LHCN-M2 (cell line): ENCODE measurements around the gene POU2F3. TPM values are rescaled to one million over a fixed set of nuclear protein-coding genes. Genes with fewer than 3 reads are reported as not detected.

Experiments used
- DNase-seq: peaks from one replicate; pipeline ENCODE4 v3.0.0-alpha.2; 2012; ENCODE audit warnings: low read depth
- total RNA-seq: library from RNA; depleted of rRNA; stranded (reverse); fragments of >200 nt; gene quantifications from 2 replicates; pipeline ENCODE4 v1.2.3, GENCODE V29; 2014

POU2F3 gene
- total RNA-seq, 1 experiment from 2014 or later: not detected

DNA sequence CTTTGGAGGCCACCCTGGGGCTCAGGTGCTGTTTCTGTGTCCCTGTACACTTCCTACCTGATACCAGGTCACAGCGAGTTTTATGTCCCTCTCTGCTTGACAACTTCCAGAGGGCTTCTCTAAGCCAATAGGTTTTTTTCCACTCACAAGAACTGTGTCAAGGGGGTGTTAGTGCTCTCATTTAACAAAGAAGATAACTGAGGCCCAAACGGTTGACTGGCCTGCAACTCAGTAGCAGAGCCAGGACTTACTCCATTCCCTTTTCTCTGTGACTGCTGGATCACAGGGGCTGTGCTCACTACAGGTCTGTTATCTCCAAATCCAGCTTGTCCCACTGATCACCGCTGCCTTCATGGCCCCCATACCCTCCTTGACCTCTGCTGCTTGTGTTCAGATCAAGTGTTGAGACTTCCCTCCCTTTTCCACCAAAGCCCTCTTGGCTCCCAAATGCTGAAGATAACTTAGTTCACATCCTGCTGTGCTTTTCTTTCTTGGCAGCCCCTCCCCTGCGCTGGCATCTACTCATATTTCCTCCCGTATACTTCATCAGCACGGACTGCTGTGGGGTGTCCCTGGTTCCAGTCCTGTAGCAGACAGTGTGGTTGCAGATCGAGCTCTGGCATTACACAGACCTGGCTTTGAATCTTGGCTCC is 41.3 kb downstream of the POU2F3 start:
- no peak for DNase-seq

DNA sequence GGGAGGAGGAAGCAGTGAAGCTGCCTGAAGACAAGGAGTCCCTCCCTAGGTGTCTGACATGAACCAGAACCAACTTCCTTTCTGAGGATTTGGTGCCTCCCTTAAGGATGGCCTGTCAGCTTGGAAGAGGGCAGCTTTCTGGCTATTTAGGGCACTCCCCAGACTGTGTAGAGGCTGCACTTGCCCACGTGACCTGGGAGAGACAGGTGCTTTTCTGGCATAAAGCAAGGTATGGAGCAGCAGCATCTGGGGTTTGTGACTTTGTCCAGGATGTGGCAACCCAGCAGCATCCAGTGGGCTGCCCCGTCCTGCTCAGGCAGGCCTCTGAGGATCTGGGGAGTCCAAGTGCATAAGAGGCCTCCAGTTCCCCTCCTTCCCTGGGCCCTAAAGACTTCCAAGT is 43.2 kb downstream of the POU2F3 start:
- no peak for DNase-seq

GRCh38 chr11:120284272-120284671 is 44.3 kb downstream of the POU2F3 start:
- DNase-seq: no peak

DNA sequence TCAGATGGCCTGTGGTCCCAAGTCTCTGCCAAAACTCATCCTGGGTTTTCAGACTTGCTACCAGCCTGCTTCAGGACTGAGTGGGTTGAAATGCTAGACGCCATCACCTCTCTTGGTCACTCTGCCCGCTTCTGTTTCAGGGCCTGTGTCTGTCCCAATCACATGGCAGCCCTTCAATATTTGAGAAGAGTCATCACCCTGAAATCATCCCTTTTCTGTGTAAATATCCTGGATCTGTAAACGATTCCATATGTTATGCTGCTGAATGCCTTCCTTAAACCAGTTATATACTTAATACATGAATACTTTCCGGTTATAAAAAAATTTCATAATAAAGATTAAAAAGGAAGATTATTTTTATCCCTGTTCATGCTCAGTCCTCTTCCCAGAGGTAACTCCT is 45.3 kb downstream of the POU2F3 start:
- no peak for DNase-seq

GRCh38 chr11:120288021-120288420 is 48.1 kb downstream of the POU2F3 start:
- no peak for DNase-seq

- no peak for DNase-seq
These were observed 49.5 kb downstream of the POU2F3 start for GRCh38 chr11:120289426-120289825.

- DNase-seq: no peak
These were observed 51.0 kb downstream of the POU2F3 start for GRCh38 chr11:120290956-120291355.

GRCh38 chr11:120293038-120293800 is 53.3 kb downstream of the POU2F3 start:
- DNase-seq: no peak

GRCh38 chr11:120294096-120294495 is 54.2 kb downstream of the POU2F3 start:
- DNase-seq: no peak

DNA sequence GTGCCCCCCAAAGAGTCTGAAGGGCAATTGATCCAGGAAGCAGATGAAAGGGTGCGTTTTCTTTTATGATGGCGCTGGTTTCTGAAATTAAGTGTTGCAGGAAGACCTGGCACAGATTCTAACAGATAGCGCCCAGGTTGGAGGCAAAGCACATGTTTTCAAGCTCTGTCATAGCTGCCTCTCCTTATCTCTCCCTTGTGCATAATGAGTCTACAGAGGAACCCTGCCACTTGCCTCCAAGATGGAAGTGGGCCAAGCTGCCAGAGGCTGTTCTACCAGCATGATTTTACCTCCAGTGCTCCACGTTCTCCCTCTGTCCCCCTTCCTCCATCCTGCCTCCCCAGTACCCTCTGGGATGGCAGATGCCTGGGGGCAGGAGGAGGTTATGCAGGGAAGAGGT is 55.2 kb downstream of the POU2F3 start:
- no peak for DNase-seq

- no peak for DNase-seq
These were observed 56.6 kb downstream of the POU2F3 start for GRCh38 chr11:120296554-120296953.

- DNase-seq: no peak
These were observed 58.5 kb downstream of the POU2F3 start for GRCh38 chr11:120298461-120298860.

DNA sequence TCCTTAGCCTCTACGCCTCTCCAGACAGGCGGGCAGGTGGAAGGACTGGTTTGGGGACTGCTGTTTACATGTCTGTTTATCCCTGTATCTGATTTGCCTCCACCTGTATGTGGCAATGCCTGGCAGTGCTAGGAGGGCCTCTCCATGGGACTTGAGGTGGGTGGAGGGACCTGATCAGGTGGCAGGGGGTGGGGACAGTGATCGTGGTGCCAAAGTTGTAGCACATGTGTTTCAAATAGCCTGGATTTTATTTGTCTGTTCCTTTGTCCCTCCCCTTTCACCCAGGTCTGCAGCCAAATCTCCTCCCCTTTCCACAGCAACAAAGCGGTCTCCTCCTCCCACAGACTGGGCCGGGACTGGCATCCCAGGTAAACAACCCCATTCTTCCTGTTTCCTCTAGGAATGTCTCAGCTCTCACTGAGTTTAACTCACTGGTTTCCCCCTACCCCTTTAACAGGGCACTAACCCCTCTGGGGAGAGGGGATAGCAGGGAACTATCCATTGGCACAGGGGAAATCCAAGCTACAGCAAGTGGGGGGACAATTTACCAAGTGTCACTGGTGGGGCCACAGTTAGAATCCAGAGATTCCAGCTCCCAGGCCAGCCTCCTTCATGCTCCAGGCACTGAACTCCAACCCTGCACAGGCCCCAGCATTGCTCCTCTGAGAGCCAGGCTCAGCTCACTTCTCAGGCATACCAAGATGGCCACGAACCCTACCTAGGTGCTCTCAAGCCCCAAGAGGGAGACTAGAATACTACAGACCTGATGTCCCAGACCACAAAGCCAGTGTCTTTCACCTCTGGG is 62.3 kb downstream of the POU2F3 start:
- no peak for DNase-seq

DNA sequence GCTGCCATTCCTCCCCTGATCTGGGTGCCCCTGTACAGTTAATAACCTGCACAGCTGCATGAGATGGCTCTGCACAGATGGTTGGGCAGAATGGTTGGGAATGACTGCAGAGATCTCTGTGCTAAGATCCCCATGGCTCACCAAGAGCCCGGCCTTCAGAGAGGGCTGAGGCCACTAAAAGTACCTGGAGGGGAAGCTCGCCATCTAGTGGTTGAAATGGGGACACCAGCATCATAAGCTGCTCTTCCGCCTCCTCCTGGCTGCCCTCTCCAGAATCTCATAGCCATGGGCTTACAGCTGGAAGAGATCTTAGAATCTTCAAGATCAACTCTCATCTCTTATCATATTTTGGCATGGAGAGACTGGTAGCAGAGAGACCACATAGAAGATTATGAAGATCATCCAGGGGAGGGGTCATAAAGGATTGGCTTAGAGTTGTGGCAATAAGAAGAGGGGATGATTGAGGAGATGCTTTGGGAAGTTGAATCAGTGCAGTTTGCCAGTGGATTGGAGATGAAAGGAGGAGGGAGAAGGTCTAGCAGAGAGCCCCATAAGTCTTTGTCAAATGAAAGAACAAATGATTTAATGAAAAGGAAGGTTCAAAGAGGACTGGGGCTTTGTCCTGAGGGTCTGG is 63.2 kb downstream of the POU2F3 start:
- DNase-seq: peak; percentile 53

DNA sequence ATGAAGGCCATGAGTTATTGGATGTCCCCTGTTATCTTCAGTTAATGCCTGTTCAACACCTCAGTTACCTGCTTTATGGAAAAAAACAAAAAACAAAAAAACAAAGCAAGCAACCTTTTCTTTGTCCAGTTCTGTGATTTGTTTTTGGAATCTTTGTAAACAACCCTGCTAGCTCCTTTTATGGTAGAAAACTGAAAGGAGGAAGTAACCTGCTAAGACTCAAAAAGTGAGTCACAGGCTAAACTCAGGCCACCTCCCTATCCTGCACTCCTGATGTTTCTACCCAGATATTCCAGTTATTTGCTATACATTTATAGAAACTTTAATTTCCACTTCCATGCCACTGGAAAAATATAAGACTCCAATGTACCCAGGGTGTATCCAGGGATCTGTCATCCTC is 64.6 kb downstream of the POU2F3 start:
- DNase-seq: no peak

DNA sequence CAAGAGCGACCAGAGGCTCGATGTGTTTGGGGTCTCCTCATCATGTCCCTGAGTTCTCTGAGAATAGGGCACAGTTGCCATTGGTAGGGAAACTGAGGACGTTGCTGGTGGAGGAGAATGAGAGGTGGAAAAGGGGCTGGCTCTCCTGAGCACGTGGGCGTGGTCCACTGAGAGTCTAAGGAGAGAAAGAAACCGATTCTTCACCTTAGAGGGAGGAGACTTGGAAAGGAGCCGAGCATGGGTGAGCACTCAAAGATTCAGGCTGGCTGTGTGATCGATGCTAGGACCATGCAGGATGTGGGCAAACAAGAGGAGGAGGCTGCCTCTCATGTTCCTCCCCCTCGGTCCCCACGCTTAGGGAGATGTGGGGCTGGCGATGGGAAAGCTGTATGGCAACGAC is 65.3 kb downstream of the POU2F3 start:
- no peak for DNase-seq

- peak; percentile 82 for DNase-seq
These were observed 66.7 kb downstream of the POU2F3 start for GRCh38 chr11:120306519-120307242.

- no peak for DNase-seq
These were observed 67.5 kb downstream of the POU2F3 start for GRCh38 chr11:120307476-120307875.

- DNase-seq: no peak
These were observed 68.1 kb downstream of the POU2F3 start for GRCh38 chr11:120308081-120308480.

DNA sequence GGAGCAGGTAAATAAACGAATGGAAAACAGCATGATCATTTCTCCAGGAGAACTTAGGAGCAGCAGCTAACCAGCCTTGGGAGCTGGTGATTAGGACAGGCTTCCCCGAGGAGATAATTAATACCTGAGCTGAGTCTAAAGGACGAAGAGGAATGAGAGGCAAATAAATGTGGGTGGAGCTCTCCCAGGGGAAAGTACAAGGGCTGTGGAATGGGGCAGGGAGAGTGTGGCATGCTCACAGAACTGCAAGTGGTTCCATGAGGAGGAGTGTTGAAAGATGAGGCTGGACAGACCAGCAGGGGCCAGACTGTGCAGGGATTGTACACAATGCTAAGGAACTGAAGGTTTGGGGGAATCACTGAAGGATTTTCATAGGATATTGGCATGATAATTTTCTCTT is 70.9 kb downstream of the POU2F3 start:
- DNase-seq: no peak

DNA sequence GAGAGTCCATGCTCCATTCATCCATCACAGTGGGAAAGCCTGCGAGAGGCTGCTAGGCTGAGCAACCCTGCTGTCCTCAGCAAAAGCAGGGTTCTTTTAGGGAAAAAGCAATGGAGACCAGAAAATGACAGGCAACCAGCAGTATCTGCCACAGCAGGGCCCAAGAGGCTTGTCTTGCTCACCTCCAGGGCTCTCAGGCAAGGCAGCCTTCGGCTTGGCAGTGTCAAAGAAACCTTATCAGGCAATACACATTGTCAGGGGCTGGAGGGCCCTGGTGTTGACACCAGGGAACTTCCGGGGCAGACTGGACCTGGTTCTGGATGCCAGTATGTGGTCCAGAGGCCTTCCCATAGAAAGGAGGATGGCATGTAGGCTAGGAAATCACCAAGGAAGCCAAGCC is 74.9 kb downstream of the POU2F3 start:
- DNase-seq: no peak
